ENCODE measurements around the gene PDGFRB.

- TF ChIP-seq CTCF (IDR thresholded peaks at IDR 0.05; ENCODE audit: low read depth, low read length) = no peak
- no peak for TF ChIP-seq EZH2phosphoT487 (IDR thresholded peaks at IDR 0.05; ENCODE audit: low read depth)
Measured at GRCh38 chr5:150202501-150202900, 46.9 kb upstream of the PDGFRB start.
